GM10266 (cell line): ENCODE measurements around the gene CALY.

ENCODE experiments used
- DNase-seq: peaks from one replicate; pipeline ENCODE4 v3.0.0; 2012; ENCODE audit errors: extremely low spot score
- TF ChIP-seq, protein P1 (sequence below): IDR thresholded peaks from 2 replicates; pipeline ENCODE4 v1.5.1; 2012; ENCODE audit warnings: mild to moderate bottlenecking, low read depth; ENCODE audit not compliant: control insufficient read depth, insufficient read depth; ENCODE audit errors: missing control alignments

CALY gene

DNA sequence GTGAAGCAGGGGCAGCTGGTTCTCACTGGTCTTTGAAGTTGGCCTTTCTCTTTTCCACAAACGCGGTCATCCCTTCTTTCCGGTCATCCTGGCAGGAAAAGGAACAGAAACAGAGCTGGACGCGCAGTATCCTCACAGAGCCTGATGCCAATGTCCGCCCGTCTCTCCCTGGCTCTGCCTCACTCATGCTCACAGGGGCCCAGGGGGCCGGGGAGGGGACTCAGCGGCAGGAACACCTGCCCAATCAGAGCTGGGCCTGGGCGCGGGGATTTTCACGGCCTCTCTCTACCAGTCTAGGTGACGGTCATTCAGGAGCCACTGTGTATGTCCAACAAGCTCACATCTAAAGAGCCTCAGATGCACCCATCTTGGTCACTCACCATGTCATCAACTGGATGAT, 26.1 kb upstream of the CALY start:
- TF ChIP-seq, protein P1, sequence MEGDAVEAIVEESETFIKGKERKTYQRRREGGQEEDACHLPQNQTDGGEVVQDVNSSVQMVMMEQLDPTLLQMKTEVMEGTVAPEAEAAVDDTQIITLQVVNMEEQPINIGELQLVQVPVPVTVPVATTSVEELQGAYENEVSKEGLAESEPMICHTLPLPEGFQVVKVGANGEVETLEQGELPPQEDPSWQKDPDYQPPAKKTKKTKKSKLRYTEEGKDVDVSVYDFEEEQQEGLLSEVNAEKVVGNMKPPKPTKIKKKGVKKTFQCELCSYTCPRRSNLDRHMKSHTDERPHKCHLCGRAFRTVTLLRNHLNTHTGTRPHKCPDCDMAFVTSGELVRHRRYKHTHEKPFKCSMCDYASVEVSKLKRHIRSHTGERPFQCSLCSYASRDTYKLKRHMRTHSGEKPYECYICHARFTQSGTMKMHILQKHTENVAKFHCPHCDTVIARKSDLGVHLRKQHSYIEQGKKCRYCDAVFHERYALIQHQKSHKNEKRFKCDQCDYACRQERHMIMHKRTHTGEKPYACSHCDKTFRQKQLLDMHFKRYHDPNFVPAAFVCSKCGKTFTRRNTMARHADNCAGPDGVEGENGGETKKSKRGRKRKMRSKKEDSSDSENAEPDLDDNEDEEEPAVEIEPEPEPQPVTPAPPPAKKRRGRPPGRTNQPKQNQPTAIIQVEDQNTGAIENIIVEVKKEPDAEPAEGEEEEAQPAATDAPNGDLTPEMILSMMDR = no peak
- DNase-seq = no peak

DNA sequence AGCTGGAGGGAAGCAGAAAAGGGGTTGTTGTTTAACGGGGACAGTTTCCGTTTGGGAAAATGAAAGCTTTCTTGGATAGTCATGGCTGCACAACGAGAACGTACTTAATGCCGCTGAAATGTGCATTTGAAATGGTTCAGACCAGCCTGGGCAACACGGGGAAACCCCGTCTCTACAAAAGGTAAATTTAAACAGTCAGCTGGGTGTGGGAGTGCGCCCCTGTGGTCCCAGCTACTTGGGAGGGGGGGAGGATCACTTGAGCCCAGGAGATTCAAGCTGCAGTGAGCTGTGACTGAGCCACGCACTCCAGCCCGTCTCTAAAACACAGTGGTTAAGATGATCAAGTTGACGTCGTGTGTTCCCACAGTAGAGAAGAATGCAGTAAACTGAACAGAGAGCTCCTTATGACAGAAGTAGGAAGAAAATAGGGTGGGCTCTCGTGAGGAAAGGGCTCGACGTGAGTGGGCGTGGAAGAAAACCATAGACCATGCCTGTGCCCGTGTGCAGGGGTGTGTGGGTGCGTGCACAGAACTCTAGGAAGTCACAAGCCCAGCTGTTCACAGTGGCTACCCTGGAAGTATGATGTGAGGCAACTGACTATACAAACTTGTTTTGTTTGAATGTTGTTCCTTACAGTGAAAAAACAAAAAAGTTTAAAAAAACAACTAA, 25.2 kb upstream of the CALY start:
- DNase-seq = no peak
- TF ChIP-seq, protein P1 = no peak

DNA sequence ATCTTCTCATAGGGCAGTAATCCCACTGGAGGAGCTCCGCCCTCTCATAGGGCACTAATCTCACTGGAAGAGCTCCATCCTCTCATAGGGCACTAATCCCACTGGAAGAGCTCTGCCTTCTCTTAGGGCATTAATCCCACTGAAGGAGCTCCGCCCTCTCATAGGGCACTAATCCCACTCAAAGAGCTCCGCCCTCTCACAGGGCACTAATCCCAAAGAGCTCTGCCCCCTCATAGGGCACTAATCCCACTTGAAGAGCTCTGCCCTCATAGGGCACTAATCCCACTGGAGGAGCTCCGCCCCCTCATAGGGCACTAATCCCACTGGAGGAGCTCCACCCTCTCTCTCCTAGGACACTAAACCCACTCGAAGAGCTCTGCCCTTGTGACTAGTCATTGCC, 24.5 kb upstream of the CALY start:
- TF ChIP-seq, protein P1 = no peak
- DNase-seq = no peak

DNA sequence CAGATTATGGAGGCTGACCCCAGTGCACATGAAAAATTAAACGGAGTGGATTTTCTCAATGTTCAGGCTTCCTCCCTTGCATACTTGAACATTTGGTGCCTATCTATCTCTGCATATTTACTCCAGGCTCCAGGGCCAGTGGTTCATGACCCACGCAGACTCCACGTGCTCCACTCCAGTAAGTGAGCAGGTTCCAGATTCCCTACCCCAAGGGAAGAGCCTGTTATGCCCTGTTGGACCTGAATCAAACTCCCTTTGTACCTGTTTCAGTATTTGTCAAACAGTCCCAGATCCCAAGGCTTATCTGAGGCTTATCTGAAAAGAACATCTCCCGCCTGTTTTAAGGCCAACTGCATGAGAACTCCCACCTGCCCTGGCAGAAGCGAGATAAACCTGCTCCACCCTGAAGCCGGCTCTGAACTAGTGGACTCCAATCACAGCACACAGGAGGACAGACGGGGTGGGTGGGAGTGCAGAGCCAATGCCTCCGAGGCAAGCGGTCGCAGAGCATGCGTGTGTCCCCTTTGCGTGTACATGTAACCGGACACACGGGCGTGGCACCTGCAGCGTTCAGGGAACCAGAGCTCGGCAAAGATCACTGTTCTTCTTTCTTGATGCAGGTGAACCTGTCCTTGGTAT, 23.4 kb upstream of the CALY start:
- TF ChIP-seq, protein P1 = no peak
- DNase-seq = no peak

DNA sequence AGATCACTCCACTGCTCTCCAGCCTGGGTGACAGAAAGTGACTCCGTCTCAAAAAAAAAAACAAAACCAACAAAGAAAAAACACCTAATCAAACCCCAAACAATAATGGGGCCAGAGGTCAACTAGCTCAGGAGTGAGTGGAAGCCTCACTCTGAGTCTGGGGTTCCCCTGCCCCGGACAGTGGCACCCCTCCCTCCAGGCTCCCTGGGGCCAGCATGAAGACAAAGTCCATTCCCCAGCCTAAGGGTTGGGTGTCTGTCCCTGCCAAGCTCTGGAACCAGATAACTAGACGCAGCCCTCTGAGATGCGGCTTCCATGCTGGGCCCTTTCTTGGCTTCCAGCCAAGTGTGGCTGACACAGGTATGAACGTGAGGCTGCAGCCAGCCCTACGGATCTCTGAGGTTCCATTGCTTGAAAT, 22.9 kb upstream of the CALY start:
- TF ChIP-seq, protein P1 = no peak

DNA sequence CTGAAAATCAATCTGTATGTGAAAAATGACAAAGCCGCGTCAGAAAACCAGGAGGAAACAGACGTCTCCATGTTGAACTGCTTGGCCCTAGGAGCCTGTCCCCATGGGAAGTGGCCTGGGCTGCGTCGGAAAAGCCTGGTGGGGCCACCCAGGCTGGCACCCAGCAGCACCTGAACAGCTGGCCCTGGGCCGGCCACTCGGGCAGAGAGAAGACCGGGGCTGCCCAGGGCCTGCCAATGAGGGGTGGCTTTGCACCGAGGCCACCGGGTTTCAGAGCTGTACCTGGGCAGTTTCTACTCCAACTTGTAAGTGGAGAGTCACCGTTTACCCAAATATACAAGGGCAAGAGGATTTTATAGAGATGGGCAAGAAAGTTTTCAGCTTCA, 22.2 kb upstream of the CALY start:
- no peak for DNase-seq

More for the DNA sequence above, 22.9 kb upstream of the CALY start:
- DNase-seq = no peak

DNA sequence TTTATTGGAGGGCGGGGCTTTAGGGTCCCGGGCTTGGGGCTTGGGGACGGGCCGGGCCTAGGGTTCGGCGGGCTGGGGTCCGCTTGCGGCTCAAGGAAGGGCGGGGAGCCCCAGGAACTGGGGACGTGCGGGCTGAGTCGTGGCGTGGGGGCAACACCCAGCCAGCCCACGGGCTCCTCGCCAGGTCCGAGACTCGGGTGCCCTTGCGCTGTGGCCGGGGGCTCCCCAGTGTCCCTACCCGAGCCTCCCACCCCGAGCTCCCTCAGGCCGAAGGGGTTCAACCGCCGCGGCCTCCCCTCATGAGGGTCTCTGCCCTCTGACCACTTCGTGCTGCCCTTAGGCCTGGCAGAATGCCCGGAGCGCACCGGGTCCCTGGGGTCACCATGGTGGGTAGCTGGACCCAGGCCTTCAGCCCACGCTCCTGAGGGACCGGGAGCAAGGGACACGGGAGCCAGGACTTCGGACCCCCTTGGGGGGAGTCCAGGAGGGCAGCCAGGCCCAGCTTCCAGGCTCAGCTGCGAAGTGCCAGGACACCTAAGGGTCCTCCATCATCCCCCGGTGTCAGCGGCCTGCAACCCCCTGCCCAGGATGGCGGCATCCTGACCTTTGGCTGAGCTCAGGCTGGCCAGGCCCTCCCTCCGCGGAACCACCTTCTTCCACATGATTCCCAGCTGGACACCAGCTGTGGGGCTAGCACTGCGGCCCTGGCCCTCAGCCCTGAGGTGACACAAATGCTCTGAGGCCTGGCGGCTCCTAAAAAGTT, 21.6 kb upstream of the CALY start:
- no peak for DNase-seq
- TF ChIP-seq, protein P1 = no peak

More for the DNA sequence above, 22.2 kb upstream of the CALY start:
- TF ChIP-seq, protein P1 = no peak
